HG03039 (cell line): ENCODE data around the gene EIF4ENIF1.
A peak's percentile ranks its signal among the peaks of the same experiment; 100 is the strongest.
"Not testable (repeated sequence)": the region's sequence is repeated elsewhere in the genome, so short reads cannot be mapped to it uniquely, and the experiment has no call there.

Experiments
- ATAC-seq: cut with Tn5 transposase; IDR thresholded peaks from one replicate; pipeline ENCODE4 v1.9.1; 2021; ENCODE audit warnings: mild to moderate bottlenecking, moderate library complexity; ENCODE audit not compliant: unreplicated experiment

Gene EIF4ENIF1

GRCh38 chr22:31495343-31495742 is 5.7 kb upstream of the EIF4ENIF1 start:
- no peak for ATAC-seq

- not testable (repeated sequence) for ATAC-seq
Measured at GRCh38 chr22:31493355-31493754, 3.7 kb upstream of the EIF4ENIF1 start.

- ATAC-seq, result no peak
Measured at GRCh38 chr22:31492151-31492550, 2.5 kb upstream of the EIF4ENIF1 start.

- no peak for ATAC-seq
Measured at GRCh38 chr22:31491218-31491962, 1.7 kb upstream of the EIF4ENIF1 start.

GRCh38 chr22:31490496-31490925 is 869 bp upstream of the EIF4ENIF1 start:
- ATAC-seq, result peak; percentile 46

GRCh38 chr22:31488988-31489617 is 539 bp downstream of the EIF4ENIF1 start:
- ATAC-seq, result peak; percentile 18

GRCh38 chr22:31488346-31488883 is 1.2 kb downstream of the EIF4ENIF1 start:
- no peak for ATAC-seq

- ATAC-seq, result no peak
Measured at GRCh38 chr22:31486951-31487350, 2.7 kb downstream of the EIF4ENIF1 start.

- ATAC-seq, result not testable (repeated sequence)
Measured at GRCh38 chr22:31486369-31486768, 3.3 kb downstream of the EIF4ENIF1 start.

- not testable (repeated sequence) for ATAC-seq
Measured at GRCh38 chr22:31482470-31482869, 7.2 kb downstream of the EIF4ENIF1 start.

GRCh38 chr22:31481129-31481528 is 8.5 kb downstream of the EIF4ENIF1 start:
- no peak for ATAC-seq

- no peak for ATAC-seq
Measured at GRCh38 chr22:31477329-31477728, 12.3 kb downstream of the EIF4ENIF1 start.

- no peak for ATAC-seq
Measured at GRCh38 chr22:31475800-31476199, 13.8 kb downstream of the EIF4ENIF1 start.

GRCh38 chr22:31474743-31475142 is 14.9 kb downstream of the EIF4ENIF1 start:
- no peak for ATAC-seq

GRCh38 chr22:31465307-31465706 is 24.3 kb downstream of the EIF4ENIF1 start:
- ATAC-seq, result no peak

GRCh38 chr22:31461699-31462098 is 27.9 kb downstream of the EIF4ENIF1 start:
- ATAC-seq, result no peak

- no peak for ATAC-seq
Measured at GRCh38 chr22:31451709-31452571, 37.7 kb downstream of the EIF4ENIF1 start.

- ATAC-seq, result no peak
Measured at GRCh38 chr22:31449506-31449905, 40.1 kb downstream of the EIF4ENIF1 start.

GRCh38 chr22:31448382-31448781 is 41.3 kb downstream of the EIF4ENIF1 start:
- no peak for ATAC-seq

GRCh38 chr22:31447337-31447736 is 42.3 kb downstream of the EIF4ENIF1 start:
- no peak for ATAC-seq

GRCh38 chr22:31446767-31447166 is 42.9 kb downstream of the EIF4ENIF1 start:
- ATAC-seq, result no peak
